HG03159 (cell line): ENCODE results near the gene TACR1.
"Not testable (repeated sequence)": the region's sequence is repeated elsewhere in the genome, so short reads cannot be mapped to it uniquely, and the experiment has no call there.

Experiments
- ATAC-seq: cut with Tn5 transposase; IDR thresholded peaks from one replicate; pipeline ENCODE4 v1.9.1; 2021; ENCODE audit warnings: mild to moderate bottlenecking, moderate library complexity; ENCODE audit not compliant: unreplicated experiment

Gene TACR1

GRCh38 chr2:75195076-75195691 lies 4.1 kb downstream of the TACR1 start:
- ATAC-seq: no peak

- no peak for ATAC-seq
Measured at GRCh38 chr2:75194184-75194868, 5.0 kb downstream of the TACR1 start.

- no peak for ATAC-seq
Measured at GRCh38 chr2:75192496-75192895, 6.8 kb downstream of the TACR1 start.

GRCh38 chr2:75190271-75190990 lies 8.9 kb downstream of the TACR1 start:
- ATAC-seq: no peak

- ATAC-seq: no peak
Measured at GRCh38 chr2:75186821-75187220, 12.5 kb downstream of the TACR1 start.

GRCh38 chr2:75182606-75183005 lies 16.7 kb downstream of the TACR1 start:
- ATAC-seq: no peak

GRCh38 chr2:75180476-75180875 lies 18.8 kb downstream of the TACR1 start:
- ATAC-seq: no peak

- ATAC-seq: no peak
Measured at GRCh38 chr2:75177427-75177826, 21.9 kb downstream of the TACR1 start.

- ATAC-seq: no peak
Measured at GRCh38 chr2:75175456-75175855, 23.9 kb downstream of the TACR1 start.

GRCh38 chr2:75174981-75175380 lies 24.3 kb downstream of the TACR1 start:
- no peak for ATAC-seq

- no peak for ATAC-seq
Measured at GRCh38 chr2:75174519-75174918, 24.8 kb downstream of the TACR1 start.

GRCh38 chr2:75173740-75174139 lies 25.6 kb downstream of the TACR1 start:
- no peak for ATAC-seq

- ATAC-seq: not testable (repeated sequence)
Measured at GRCh38 chr2:75171423-75171822, 27.9 kb downstream of the TACR1 start.

GRCh38 chr2:75170889-75171288 lies 28.4 kb downstream of the TACR1 start:
- ATAC-seq: no peak

- no peak for ATAC-seq
Measured at GRCh38 chr2:75168186-75168585, 31.1 kb downstream of the TACR1 start.

GRCh38 chr2:75166491-75166890 lies 32.8 kb downstream of the TACR1 start:
- no peak for ATAC-seq

GRCh38 chr2:75162897-75163296 lies 36.4 kb downstream of the TACR1 start:
- ATAC-seq: no peak

GRCh38 chr2:75162259-75162658 lies 37.1 kb downstream of the TACR1 start:
- no peak for ATAC-seq

GRCh38 chr2:75157435-75157834 lies 41.9 kb downstream of the TACR1 start:
- no peak for ATAC-seq

GRCh38 chr2:75155115-75155514 lies 44.2 kb downstream of the TACR1 start:
- no peak for ATAC-seq

- ATAC-seq: no peak
Measured at GRCh38 chr2:75153221-75153620, 46.1 kb downstream of the TACR1 start.

GRCh38 chr2:75152243-75152642 lies 47.1 kb downstream of the TACR1 start:
- not testable (repeated sequence) for ATAC-seq
